ENCODE results near the gene MCAT. TPM values are rescaled to one million over a fixed set of nuclear protein-coding genes. Genes with fewer than 3 reads are reported as not detected.

MCAT gene
- total and polyA plus RNA-seq, 2 donors from 2014 or later: 24.8 to 74.7 TPM

DNA sequence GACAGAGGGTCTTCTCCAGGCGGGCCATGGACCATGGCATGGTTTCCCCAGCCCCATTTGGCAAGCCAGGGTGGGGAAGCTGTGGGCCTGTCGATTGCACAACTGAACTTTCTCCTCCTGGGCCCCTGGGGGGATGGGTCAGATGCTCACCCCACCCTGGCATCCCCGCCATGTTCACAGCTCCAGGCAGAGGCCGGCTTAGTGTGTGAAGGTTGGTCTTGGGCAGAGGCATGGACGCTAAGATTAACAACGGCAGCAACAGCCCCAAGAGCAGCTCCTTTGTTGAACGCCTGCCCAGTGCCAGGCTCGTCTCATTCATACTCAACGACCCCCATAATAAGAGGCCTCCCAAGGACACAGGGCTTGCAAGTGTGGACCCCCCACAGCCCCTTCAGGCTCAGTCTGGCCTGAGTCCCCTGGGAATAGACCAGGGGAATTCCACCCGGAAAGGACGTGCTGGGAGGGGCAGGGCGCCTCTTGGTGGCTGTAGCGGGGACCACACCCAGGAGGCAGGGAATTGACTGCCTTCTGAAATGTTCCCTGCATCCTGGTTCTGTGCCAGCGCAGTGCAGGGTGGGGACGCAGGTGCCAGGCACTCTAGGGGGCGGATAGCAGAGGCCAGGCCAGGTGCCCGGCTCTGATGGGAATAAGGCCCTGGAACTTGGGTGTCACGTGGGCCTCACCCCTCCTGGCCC lies 16.4 kb upstream of the MCAT start:
- no peak overlapping the region for H3K27ac ChIP-seq (ENCODE audit: low read depth in 2 of 2, low read length in 2 of 2)
- no peak overlapping the region for H3K9ac ChIP-seq (ENCODE audit: low read length in 3 of 3)
- H3K36me3 ChIP-seq (ENCODE audit: control insufficient read depth in 2 of 3, insufficient read depth in 3 of 3, low read length in 3 of 3): no peaks in the 10 kb centered on the region
- intact Hi-C loops (cut with DNase I): no loop called here
- TF ChIP-seq, protein P1, sequence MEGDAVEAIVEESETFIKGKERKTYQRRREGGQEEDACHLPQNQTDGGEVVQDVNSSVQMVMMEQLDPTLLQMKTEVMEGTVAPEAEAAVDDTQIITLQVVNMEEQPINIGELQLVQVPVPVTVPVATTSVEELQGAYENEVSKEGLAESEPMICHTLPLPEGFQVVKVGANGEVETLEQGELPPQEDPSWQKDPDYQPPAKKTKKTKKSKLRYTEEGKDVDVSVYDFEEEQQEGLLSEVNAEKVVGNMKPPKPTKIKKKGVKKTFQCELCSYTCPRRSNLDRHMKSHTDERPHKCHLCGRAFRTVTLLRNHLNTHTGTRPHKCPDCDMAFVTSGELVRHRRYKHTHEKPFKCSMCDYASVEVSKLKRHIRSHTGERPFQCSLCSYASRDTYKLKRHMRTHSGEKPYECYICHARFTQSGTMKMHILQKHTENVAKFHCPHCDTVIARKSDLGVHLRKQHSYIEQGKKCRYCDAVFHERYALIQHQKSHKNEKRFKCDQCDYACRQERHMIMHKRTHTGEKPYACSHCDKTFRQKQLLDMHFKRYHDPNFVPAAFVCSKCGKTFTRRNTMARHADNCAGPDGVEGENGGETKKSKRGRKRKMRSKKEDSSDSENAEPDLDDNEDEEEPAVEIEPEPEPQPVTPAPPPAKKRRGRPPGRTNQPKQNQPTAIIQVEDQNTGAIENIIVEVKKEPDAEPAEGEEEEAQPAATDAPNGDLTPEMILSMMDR (IDR thresholded peaks at IDR 0.05; ENCODE audit: borderline replicate concordance, extremely low read depth, insufficient read depth): no peak
- peaks cover 0 to 4% (median 0%) of the 10 kb centered on the region in 3 donors for H3K4me1 ChIP-seq (ENCODE audit: control insufficient read depth in 2 of 3, insufficient read depth in 2 of 3, low read depth in 1 of 3, low read length in 3 of 3)
- H3K4me3 ChIP-seq (ENCODE audit: low read length in 3 of 3): no peak overlapping the region
- H3K9me3 ChIP-seq (ENCODE audit: control insufficient read depth in 2 of 3, insufficient read depth in 1 of 3, low read length in 3 of 3): no peaks in the 10 kb centered on the region
- DNase-seq: no peak
- H3K27me3 ChIP-seq (ENCODE audit: control insufficient read depth, insufficient read depth, low read length): no peaks in the 10 kb centered on the region
- FAIRE-seq: no peak

GRCh38 chr22:43158778-43159483 lies 15.7 kb upstream of the MCAT start:
- peaks cover 0 to 2% (median 0%) of the 10 kb centered on the region in 3 donors for H3K4me1 ChIP-seq (ENCODE audit: control insufficient read depth in 2 of 3, insufficient read depth in 2 of 3, low read depth in 1 of 3, low read length in 3 of 3)
- peak in 1 of 5 donors; percentile 63 for DNase-seq
- intact Hi-C loops (cut with DNase I): no loop called here
- H3K27ac ChIP-seq (ENCODE audit: low read depth in 2 of 2, low read length in 2 of 2): no peak overlapping the region
- H3K9me3 ChIP-seq (ENCODE audit: control insufficient read depth in 2 of 3, insufficient read depth in 1 of 3, low read length in 3 of 3): no peaks in the 10 kb centered on the region
- H3K36me3 ChIP-seq (ENCODE audit: control insufficient read depth in 2 of 3, insufficient read depth in 3 of 3, low read length in 3 of 3): no peaks in the 10 kb centered on the region
- no peak for FAIRE-seq
- no peaks in the 10 kb centered on the region for H3K27me3 ChIP-seq (ENCODE audit: control insufficient read depth, insufficient read depth, low read length)
- no peak overlapping the region for H3K9ac ChIP-seq (ENCODE audit: low read length in 3 of 3)
- TF ChIP-seq, protein P1 (IDR thresholded peaks at IDR 0.05; ENCODE audit: borderline replicate concordance, extremely low read depth, insufficient read depth): no peak
- H3K4me3 ChIP-seq (ENCODE audit: low read length in 3 of 3): no peak overlapping the region

GRCh38 chr22:43157874-43158546 lies 14.8 kb upstream of the MCAT start:
- H3K27me3 ChIP-seq (ENCODE audit: control insufficient read depth, insufficient read depth, low read length): no peaks in the 10 kb centered on the region
- FAIRE-seq: no peak
- no peaks in the 10 kb centered on the region for H3K9me3 ChIP-seq (ENCODE audit: control insufficient read depth in 2 of 3, insufficient read depth in 1 of 3, low read length in 3 of 3)
- peak in 1 of 5 donors; percentile 61 for DNase-seq
- H3K4me1 ChIP-seq (ENCODE audit: control insufficient read depth in 2 of 3, insufficient read depth in 2 of 3, low read depth in 1 of 3, low read length in 3 of 3): peaks cover 0 to 2% (median 0%) of the 10 kb centered on the region in 3 donors
- TF ChIP-seq, protein P1 (IDR thresholded peaks at IDR 0.05; ENCODE audit: borderline replicate concordance, extremely low read depth, insufficient read depth): no peak
- H3K4me3 ChIP-seq (ENCODE audit: low read length in 3 of 3): no peak overlapping the region
- no peak overlapping the region for H3K9ac ChIP-seq (ENCODE audit: low read length in 3 of 3)
- intact Hi-C loops (cut with DNase I): no loop called here
- H3K36me3 ChIP-seq (ENCODE audit: control insufficient read depth in 2 of 3, insufficient read depth in 3 of 3, low read length in 3 of 3): no peaks in the 10 kb centered on the region
- H3K27ac ChIP-seq (ENCODE audit: low read depth in 2 of 2, low read length in 2 of 2): no peak overlapping the region
